HG03342 (cell line): ENCODE measurements around the gene CUL7.
"Not testable (repeated sequence)": the region's sequence is repeated elsewhere in the genome, so short reads cannot be mapped to it uniquely, and the experiment has no call there.

ENCODE experiments used
- ATAC-seq: cut with Tn5 transposase; IDR thresholded peaks from one replicate; pipeline ENCODE4 v1.9.1; 2021; ENCODE audit warnings: mild to moderate bottlenecking, moderate library complexity; ENCODE audit not compliant: unreplicated experiment

CUL7 gene

DNA sequence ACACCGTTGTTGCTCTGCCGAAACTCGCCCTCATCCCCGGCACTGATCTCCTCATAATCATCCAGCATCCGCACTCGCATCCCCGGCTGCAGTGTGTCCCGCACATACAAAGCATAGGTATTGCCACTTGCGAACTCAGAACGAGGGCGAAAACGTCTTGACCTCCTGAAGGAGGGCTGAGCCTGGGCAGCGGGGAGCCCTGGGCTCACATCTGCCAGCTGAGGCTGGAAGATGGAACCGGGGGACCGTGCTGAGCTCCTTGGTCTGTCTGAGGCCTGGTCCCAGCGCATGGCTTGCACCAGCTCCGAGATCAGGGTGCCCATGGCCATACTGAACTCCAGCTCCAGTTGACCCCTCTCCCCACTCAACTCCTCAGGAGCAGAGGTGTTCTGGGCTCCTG lies 2.7 kb downstream of the CUL7 start:
- no peak for ATAC-seq

DNA sequence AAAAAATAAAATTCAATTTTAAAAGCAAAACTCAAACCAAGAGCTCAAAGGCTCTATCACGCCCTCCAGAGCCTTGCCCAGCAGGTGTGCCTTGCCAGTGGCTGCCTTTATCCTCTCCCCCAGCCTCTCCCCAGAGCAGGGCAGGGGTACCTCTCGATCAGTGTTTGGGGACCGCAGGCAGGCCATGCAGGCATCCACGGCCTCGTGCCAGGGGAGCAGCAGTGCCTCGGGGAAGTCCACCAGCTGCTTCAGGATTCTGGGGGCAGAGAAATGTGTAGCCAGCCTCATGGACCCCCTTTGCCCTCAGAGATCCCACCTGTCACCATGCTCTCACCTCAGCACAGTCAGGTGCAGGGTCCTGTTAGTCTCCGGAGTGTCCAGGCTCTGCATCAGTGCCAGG lies 5.7 kb downstream of the CUL7 start:
- ATAC-seq = no peak

DNA sequence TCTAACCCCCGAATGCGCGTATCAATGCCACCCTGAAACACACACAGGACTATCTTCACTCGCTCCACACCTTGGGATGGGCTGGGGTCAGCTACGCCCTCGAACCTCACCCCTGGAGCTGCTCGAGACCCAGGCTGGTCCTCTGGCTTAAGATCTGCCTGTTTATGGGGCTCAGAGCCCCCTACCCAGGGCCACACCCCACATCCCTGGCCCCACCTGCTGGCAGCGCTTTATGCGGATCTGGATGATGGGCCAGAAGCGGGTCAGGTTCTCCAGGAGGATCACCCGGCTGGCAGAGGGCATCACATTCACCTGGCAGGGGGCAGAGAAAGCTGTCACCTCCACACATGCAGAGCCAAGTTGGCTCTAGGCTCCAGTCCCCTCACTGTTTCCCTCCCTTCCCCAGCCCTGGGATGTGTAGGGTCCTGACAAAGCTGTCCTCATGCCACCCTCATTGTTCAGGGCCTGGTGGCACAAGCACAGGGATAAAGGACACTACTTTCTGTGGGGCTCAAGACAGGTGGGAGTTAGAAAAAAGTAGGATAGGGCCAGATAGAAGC lies 8.2 kb downstream of the CUL7 start:
- no peak for ATAC-seq

- ATAC-seq = no peak
Measured at GRCh38 chr6:43043310-43043709, 10.3 kb downstream of the CUL7 start.

DNA sequence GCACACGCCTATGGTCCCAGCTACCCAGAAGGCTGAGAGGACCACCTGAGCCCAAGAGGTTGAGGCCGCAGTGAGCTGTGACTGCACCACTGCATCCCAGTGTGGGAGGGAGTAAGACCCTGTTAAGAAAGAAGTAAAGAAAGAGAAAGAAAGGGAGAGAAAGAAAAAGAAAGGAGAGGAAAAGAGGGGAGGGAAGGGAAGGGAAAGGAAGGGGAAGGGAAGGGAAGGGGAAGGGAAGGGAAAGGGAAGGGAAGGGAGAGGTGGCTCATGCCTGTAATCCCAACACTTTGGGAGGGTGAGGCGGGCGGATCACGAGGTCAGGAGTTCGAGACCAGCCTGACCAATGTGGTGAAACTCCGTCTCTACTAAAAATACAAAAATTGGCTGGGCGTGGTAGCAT lies 12.2 kb downstream of the CUL7 start:
- ATAC-seq = not testable (repeated sequence)

DNA sequence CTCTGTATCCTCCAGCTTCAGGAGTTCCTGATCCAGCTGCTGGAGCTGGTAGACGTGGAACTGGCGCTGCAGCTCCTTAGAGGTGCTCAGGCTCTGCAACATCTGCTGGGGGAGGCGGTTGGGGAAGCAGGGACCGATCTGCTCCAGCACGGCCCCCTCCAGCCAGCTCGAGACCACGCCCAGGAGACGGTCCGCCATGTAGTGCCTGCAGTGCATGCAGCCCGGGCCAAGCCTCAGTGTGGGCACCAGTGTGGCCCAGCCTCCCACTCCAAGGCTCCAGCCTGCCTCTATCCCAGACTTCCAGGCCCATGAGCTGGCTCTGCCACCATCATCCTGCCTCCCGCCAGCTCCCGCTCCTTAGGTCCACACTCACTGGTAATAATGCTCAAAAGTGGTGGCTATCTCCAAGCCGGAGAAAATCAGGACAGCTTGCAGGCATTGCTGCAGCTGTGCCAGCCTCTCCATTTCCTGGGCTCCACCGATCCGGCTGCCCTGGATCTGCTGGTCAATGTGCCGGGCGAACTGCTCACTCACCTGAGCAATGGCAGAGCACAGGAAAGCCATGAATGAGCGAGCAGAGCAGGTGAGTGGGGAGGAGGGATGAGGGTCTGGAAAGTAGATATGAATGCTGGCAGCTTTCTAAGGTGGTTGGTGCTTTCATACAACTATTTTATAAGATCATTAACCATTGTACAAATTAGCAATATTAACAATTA lies 13.0 kb downstream of the CUL7 start:
- ATAC-seq = no peak

- ATAC-seq = no peak
Measured at GRCh38 chr6:43038727-43039126, 14.9 kb downstream of the CUL7 start.

- ATAC-seq = no peak
Measured at GRCh38 chr6:43037706-43038105, 15.9 kb downstream of the CUL7 start.

GRCh38 chr6:43037197-43037596 lies 16.5 kb downstream of the CUL7 start:
- ATAC-seq = no peak

DNA sequence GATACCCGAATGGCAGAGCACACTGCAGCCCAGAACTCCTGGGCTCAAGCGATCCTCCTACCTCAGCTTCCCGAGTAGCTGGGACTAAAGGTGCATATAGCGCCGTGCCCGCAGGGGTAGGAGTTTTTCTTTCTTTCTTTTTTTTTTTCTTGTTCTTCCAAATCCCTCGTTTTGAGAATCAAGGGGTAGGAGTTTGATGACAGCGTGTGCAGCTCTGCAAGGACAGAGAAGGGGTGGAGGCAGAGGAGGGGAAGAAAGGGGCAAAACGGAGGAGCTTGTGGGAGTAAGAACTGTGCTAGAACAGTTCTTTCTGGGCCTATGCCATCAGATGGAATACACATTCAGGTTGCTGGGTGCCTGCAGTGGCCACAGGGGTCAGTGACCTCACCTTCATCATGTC lies 16.9 kb downstream of the CUL7 start:
- ATAC-seq = no peak

GRCh38 chr6:43035495-43036194 lies 18.0 kb downstream of the CUL7 start:
- ATAC-seq = no peak

- no peak for ATAC-seq
Measured at GRCh38 chr6:43034190-43034525, 19.5 kb downstream of the CUL7 start.

DNA sequence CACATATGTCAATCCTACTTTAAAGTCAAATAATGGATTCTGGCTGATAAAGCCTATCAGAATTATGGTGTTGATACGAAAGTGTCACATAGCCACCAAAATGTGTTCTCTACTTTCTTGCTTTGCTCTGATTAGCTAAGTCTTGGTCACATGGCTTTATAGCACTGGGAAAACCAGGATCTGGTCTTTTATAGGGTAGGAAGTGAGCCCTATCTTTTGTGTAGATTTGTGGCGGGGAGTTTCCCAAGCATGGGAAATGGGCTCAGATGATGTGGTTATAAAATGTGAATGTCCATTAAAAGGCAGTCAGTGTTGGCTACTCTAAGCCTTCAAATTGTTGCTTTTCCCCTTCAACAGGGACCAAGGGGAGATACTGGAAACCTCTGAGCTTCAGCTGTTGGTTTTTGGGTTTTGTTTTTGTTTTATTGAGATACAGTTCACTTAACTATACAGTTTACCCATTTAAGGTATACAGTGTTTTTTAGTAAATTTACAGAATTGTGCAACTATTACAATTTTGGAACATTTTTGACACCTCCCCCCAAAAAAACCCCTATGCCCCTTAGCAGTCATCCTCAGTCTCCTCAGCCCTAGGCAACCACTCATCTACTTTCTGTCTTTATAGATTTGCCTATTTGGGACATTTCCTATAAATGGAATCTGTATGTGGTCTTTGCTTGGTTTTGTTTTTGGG lies 20.0 kb downstream of the CUL7 start:
- no peak for ATAC-seq

- no peak for ATAC-seq
Measured at GRCh38 chr6:43032326-43032725, 21.3 kb downstream of the CUL7 start.

DNA sequence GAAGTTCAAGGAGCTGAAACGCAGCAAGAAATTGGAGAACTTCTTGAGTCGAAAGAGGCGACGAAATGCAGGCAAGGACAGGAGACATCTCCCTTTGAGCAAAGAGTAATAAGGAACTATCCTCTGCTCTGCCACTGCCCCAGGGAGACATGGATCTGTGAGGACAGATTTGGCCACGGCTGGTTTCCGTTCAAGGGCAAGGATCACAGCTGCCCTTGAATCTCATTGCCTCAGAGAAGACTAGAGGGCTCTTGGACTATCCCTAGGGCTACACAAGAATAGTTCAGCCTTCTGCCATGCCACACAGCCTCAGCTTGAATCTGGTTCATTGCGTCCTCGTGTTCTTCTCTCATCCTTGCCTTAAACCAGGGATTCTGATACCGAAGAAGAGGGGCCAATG lies 24.5 kb downstream of the CUL7 start:
- no peak for ATAC-seq

GRCh38 chr6:43026365-43026764 lies 27.3 kb downstream of the CUL7 start:
- ATAC-seq = no peak

GRCh38 chr6:43024436-43024835 lies 29.2 kb downstream of the CUL7 start:
- ATAC-seq = no peak

DNA sequence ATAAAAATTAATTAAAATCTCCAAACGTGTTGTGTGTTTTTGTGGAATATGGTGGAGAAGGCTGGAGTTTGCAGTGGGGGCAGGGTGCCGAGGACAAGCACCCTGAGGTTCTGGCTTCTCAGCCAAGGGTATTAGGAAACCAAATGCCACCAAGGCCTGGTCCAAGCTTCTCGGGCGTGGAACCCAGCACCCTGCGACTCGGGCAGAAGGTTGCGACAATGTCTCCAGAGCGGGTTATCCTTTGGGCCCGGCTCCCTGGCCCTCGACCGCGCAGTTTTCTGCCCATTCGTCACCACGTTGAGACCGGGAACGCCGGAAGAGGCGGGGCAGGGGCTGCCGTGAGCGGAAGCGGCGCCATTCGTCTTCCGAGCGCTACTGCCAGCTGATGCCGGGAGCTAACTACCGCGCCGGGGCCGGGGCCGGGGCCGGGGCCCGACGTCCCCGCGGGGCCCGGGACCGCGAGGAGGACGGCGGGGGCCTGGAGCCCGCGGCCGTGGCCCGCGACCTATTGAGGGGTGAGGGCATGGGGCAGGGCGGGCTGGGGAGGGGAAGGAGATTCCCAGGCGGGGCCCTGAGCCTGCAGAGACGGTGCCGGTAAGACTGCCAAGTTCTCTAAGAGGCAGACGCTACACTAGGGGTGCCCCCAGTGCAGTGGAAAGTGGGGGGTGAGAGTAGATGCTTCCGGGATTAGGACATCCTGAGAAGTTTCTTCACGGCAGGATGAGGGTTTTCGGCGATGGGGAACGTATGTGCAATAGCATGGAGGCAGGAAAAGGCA lies 32.2 kb downstream of the CUL7 start, which contains the start of gene RRP36:
Gene RRP36, plus strand, starts transcription at position 354 of the 778 bp plus-strand sequence. Its CDS starts 32 bp downstream, at position 386.
- ATAC-seq = peak; percentile 79

GRCh38 chr6:43020847-43021246 lies 32.8 kb downstream of the CUL7 start:
- no peak for ATAC-seq

GRCh38 chr6:43020052-43020705 lies 33.5 kb downstream of the CUL7 start:
- ATAC-seq = no peak
